Tibial nerve (tissue), 4 donors: ENCODE data around the gene IL20RB.

Experiments
- CTCF ChIP-seq, 5 experiments: fragments of 200-600 bp in 3 of 5; fragments of 450-650 bp in 2 of 5; sonication (generic) in 3 of 5; IDR thresholded peaks; one replicate each; pipeline ENCODE4 v1.5.1; 2016 to 2019; ENCODE audit warnings: antibody characterized with exemption in 5 of 5, mild to moderate bottlenecking in 3 of 5, moderate library complexity in 2 of 5
- EP300 ChIP-seq, 2 donors: sonication (generic); formaldehyde crosslinking; IDR thresholded peaks; one replicate each; pipeline ENCODE4 v1.6.1; 2017; ENCODE audit warnings: antibody characterized with exemption in 2 of 2, mild to moderate bottlenecking in 1 of 2
- POLR2A ChIP-seq, 2 donors: fragments of 450-650 bp; IDR thresholded peaks; one replicate each; pipeline ENCODE4 v1.6.1; 2017; ENCODE audit warnings: antibody characterized with exemption in 2 of 2, mild to moderate bottlenecking in 2 of 2, moderate library complexity in 2 of 2

GRCh38 chr3:136979204-136979603 lies 21.4 kb downstream of the IL20RB start:
- TF ChIP-seq POLR2A (IDR thresholded peaks at IDR 0.05) (no peak), CTCF (IDR thresholded peaks at IDR 0.05) (no peak), EP300 (IDR thresholded peaks at IDR 0.05) (no peak)
